K562 (cell line): ENCODE results near the gene MBD5. TPM values are rescaled to one million over a fixed set of nuclear protein-coding genes. Genes with fewer than 3 reads are reported as not detected.
"Not testable (repeated sequence)": the region's sequence is repeated elsewhere in the genome, so short reads cannot be mapped to it uniquely, and the experiment has no call there.

ENCODE experiments used
- ATAC-seq: fragments of 200-7000 bp; cut with Tn5 transposase; 3 replicates; pipeline ENCODE4 v1.9.1; 2020; ENCODE audit warnings: moderate library complexity
- BruUV-seq: library from RNA; stranded (reverse); fragments of 400-500 nt; replicated peaks from 2 replicates; lab custom pipeline; 2021; lab: Mats Ljungman, UMichigan
- CTCF ChIA-PET: fragments of 300-600 bp; formaldehyde crosslinking; extraction: SDS; loops from one replicate; lab custom pipeline; 2021; ENCODE audit warnings: low intra/inter-chr PET ratio; lab: Yijun Ruan, JAX
- POLR2A ChIA-PET: fragments of 300-600, 350-650 bp; sonication (Branson Sonifier 250); formaldehyde crosslinking; extraction: SDS; loops from one replicate; lab custom pipeline; 2021; ENCODE audit warnings: antibody characterized with exemption, inconsistent platforms; lab: Yijun Ruan, JAX
- DNase-seq, 4 experiments: peaks; one replicate each; pipeline versions ENCODE4 v3.0.0 to v3.0.0-alpha.2; 2011 to 2018; ENCODE audit warnings: low spot score in 3 of 4, mixed read lengths in 3 of 4; ENCODE audit errors: extremely low read depth in 1 of 4
- FAIRE-seq: peaks from 2 replicates; lab custom pipeline; 2011; peaks lifted over from hg19 to GRCh38; lab: Jason Lieb, UNC
- H2AFZ ChIP-seq: 2 replicates; pipeline ENCODE4 v1.6.0; 2011; ENCODE audit warnings: low read depth, low read length, control low read depth, inconsistent platforms
- H3K27ac ChIP-seq: fragments of 200-600 bp; 3 replicates; pipeline ENCODE4 v1.8.0; 2011; ENCODE audit warnings: low read depth, mild to moderate bottlenecking, control low read depth, inconsistent platforms, low read length, moderate library complexity, mixed read lengths; ENCODE audit errors: extremely low read depth
- H3K27me3 ChIP-seq, 2 experiments: fragments of 300-600 bp in 1 of 2; 2 replicates in 1 of 2; 3 replicates in 1 of 2; pipeline versions ENCODE4 v1.6.0 to v1.8.0; 2011; ENCODE audit warnings: inconsistent platforms in 2 of 2, low read length in 2 of 2, mild to moderate bottlenecking in 1 of 2, mixed read lengths in 1 of 2, moderate library complexity in 1 of 2; ENCODE audit not compliant: control insufficient read depth in 2 of 2, insufficient read depth in 2 of 2
- H3K36me3 ChIP-seq: fragments of 300-600 bp; 3 replicates; pipeline ENCODE4 v1.8.0; 2011; ENCODE audit warnings: mild to moderate bottlenecking, low read length, inconsistent platforms; ENCODE audit not compliant: control insufficient read depth, insufficient read depth
- H3K4me1 ChIP-seq, 2 experiments: fragments of 200-600 bp in 1 of 2; replicated peaks in 1 of 2; 2 replicates in 1 of 2; 3 replicates in 1 of 2; pipeline versions ENCODE4 v1.5.1 to v1.8.0; 2011; ENCODE audit warnings: inconsistent platforms in 2 of 2, low read length in 2 of 2, mild to moderate bottlenecking in 1 of 2, mixed read lengths in 1 of 2, moderate library complexity in 1 of 2; ENCODE audit not compliant: control insufficient read depth in 2 of 2, insufficient read depth in 2 of 2
- H3K4me2 ChIP-seq: 2 replicates; pipeline ENCODE4 v1.6.1; 2011; ENCODE audit warnings: low read length, control low read depth, inconsistent platforms, mixed read lengths; ENCODE audit not compliant: insufficient read depth
- H3K4me3 ChIP-seq: fragments of 200-600 bp; sonication (generic), shearing (Covaris generic); 2 replicates; pipeline ENCODE4 v1.5.1; 2016; ENCODE audit warnings: control low read depth, inconsistent platforms
- H3K79me2 ChIP-seq: fragments of 200-600 bp; 3 replicates; pipeline ENCODE4 v1.8.0; 2011; ENCODE audit warnings: low read length, inconsistent platforms; ENCODE audit not compliant: control insufficient read depth, insufficient read depth
- H3K9ac ChIP-seq, 2 experiments: 2 replicates each; pipeline versions ENCODE4 v1.6.0 to v1.6.1; 2011; ENCODE audit warnings: low read depth in 2 of 2, low read length in 2 of 2, control low read depth in 1 of 2, inconsistent platforms in 1 of 2, mild to moderate bottlenecking in 1 of 2, mixed read lengths in 1 of 2; ENCODE audit not compliant: insufficient read depth in 1 of 2
- H3K9me1 ChIP-seq: one replicate; pipeline ENCODE4 v1.6.0; 2011; ENCODE audit warnings: inconsistent platforms, mild to moderate bottlenecking, low read length, moderate library complexity; ENCODE audit not compliant: control insufficient read depth, insufficient read depth
- H3K9me3 ChIP-seq: replicated peaks from 2 replicates; pipeline ENCODE4 v1.5.1; 2011; ENCODE audit warnings: low read depth, low read length, inconsistent platforms; ENCODE audit not compliant: control insufficient read depth, insufficient read depth
- H4K20me1 ChIP-seq: replicated peaks from 2 replicates; pipeline ENCODE4 v1.6.1; 2011; ENCODE audit warnings: low read length, inconsistent platforms, mixed read lengths; ENCODE audit not compliant: control insufficient read depth, insufficient read depth
- C11orf30 ChIP-seq: fragments of 450-650 bp; IDR thresholded peaks from 2 replicates; pipeline ENCODE4 v1.6.1; 2016; ENCODE audit warnings: low read depth, mild to moderate bottlenecking
- MAFG ChIP-seq: fragments of 450-650 bp; conservative IDR thresholded peaks from 2 replicates; pipeline ENCODE4 v1.6.1; 2016; ENCODE audit warnings: missing genetic modification characterization, missing compliant biosample characterization
- ZNF316 ChIP-seq: fragments of 450-650 bp; IDR thresholded peaks from 2 replicates; pipeline ENCODE4 v1.6.1; 2016
- WGBS: fragments of 100-300 bp; shearing (Covaris generic); methylation state at CpG from one replicate; pipeline ENCODE4 v1.1.6; 2016; ENCODE audit warnings: low coverage, mixed read lengths; ENCODE audit not compliant: insufficient coverage; ENCODE audit errors: missing lambda C conversion rate; 5-methylcytosine and 5-hydroxymethylcytosine counted together
- in situ Hi-C: fragments of 300-500 bp; cut with MboI; formaldehyde crosslinking; loops from 4 replicates; pipeline ENCODE4 v1.15.0; 2018; ENCODE audit warnings: inconsistent platforms, mixed read lengths
- intact Hi-C: fragments of 100-400 bp; cut with micrococcal nuclease; formaldehyde crosslinking; loops from 2 replicates; pipeline ENCODE4 v1.14.2; 2022
- polyA plus RNA-seq, 8 experiments: library from polyadenylated mRNA; depleted of rRNA in 4 of 8; stranded (reverse) in 5 of 8; unstranded in 3 of 8; fragments of >200 nt; fragmentation: Nextera tagmentation in 2 of 8; fragmentation: Illumina TruSeq in 1 of 8; extraction: Ambion mirVana in 2 of 8; extraction: Trizol in 1 of 8; gene quantifications; 2 replicates each; pipeline versions ENCODE4 v1.2.1 to v1.2.3, GENCODE V29; 2011 to 2014; ENCODE audit warnings: inconsistent platforms in 1 of 8, missing spikeins in 1 of 8
- total RNA-seq, 7 experiments: library from RNA; depleted of rRNA in 6 of 7; stranded (reverse); fragments of >200 nt in 6 of 7; fragmentation: Illumina TruSeq in 2 of 7; extraction: Trizol in 2 of 7; gene quantifications; 2 replicates each; pipeline versions ENCODE4 v1.2.1 to v1.2.3, GENCODE V29; 2011 to 2021; ENCODE audit warnings: low replicate concordance in 1 of 7
- TF ChIP-seq, protein P1 (sequence below): sonication (generic); formaldehyde crosslinking; IDR thresholded peaks from 2 replicates; pipeline ENCODE4 v1.8.0; 2022; ENCODE audit warnings: missing genetic modification reagents, mild to moderate bottlenecking, borderline replicate concordance

Gene MBD5
- total and polyA plus RNA-seq, 9 of the 15 experiments (the other 6 are each of a cell fraction or from before 2014, with no cell fraction given) = 3.4 to 14.5 (median 9.0) TPM

- Histone ChIP-seq H3K9ac (no peak overlapping the region), H3K27me3 (no peaks in the 10 kb centered on the region), H2AFZ (no peak overlapping the region), H3K27ac (no peak overlapping the region), H3K4me3 (no peak overlapping the region), H3K4me1 (no peaks in the 10 kb centered on the region), H4K20me1 (0 out of 2 replicates have a peak, but pooled peaks cover 7% of the 10 kb centered on the region), H3K79me2 (peaks cover 89% of the 10 kb centered on the region), H3K36me3 (no peaks in the 10 kb centered on the region), H3K9me1 (no peaks in the 10 kb centered on the region), H3K9me3 (no peaks in the 10 kb centered on the region), H3K4me2 (no peak overlapping the region)
- ATAC-seq = no peak
- ChIA-PET POLR2A (interaction anchor here (1.1 kb wide), 1 partner anchor 12 kb away, joined by 3 read pairs; no protein-coding TSS in a partner anchor), CTCF (no interaction called here)
- in situ Hi-C loops = no loop called here
- intact Hi-C loops = no loop called here
- no peak for FAIRE-seq
- no peak for DNase-seq
- BruUV-seq = no TSS peak
- TF ChIP-seq ZNF316 = peak; percentile 71
- TF ChIP-seq MAFG (tag) = 0 out of 2 replicates have a peak, but pooled peaks have one; percentile 11
- TF ChIP-seq, protein P1, sequence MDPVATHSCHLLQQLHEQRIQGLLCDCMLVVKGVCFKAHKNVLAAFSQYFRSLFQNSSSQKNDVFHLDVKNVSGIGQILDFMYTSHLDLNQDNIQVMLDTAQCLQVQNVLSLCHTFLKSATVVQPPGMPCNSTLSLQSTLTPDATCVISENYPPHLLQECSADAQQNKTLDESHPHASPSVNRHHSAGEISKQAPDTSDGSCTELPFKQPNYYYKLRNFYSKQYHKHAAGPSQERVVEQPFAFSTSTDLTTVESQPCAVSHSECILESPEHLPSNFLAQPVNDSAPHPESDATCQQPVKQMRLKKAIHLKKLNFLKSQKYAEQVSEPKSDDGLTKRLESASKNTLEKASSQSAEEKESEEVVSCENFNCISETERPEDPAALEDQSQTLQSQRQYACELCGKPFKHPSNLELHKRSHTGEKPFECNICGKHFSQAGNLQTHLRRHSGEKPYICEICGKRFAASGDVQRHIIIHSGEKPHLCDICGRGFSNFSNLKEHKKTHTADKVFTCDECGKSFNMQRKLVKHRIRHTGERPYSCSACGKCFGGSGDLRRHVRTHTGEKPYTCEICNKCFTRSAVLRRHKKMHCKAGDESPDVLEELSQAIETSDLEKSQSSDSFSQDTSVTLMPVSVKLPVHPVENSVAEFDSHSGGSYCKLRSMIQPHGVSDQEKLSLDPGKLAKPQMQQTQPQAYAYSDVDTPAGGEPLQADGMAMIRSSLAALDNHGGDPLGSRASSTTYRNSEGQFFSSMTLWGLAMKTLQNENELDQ (CRISPR knock-in tag) = no peak
- TF ChIP-seq C11orf30 = peak; percentile 52
- WGBS = 83% methylated on average over 5 of the region's 5 CpGs
These were observed 13.5 kb upstream of the MBD5 start for GRCh38 chr2:148007219-148007900.

- H3K27ac ChIP-seq, H3K9me3 ChIP-seq, H4K20me1 ChIP-seq, H3K27me3 ChIP-seq, H3K9ac ChIP-seq, BruUV-seq, H3K4me2 ChIP-seq, DNase-seq, H2AFZ ChIP-seq, H3K4me3 ChIP-seq, POLR2A ChIA-PET, FAIRE-seq, H3K4me1 ChIP-seq, H3K9me1 ChIP-seq, CTCF ChIA-PET, intact Hi-C loops, ATAC-seq, H3K36me3 ChIP-seq, in situ Hi-C loops: not testable (repeated sequence)
- H3K79me2 ChIP-seq = peaks cover 97% of the 10 kb centered on the region
- WGBS = 94% methylated on average over 7 of the region's 7 CpGs
These were observed 12.5 kb upstream of the MBD5 start for GRCh38 chr2:148008411-148008810.
